GM15510 (cell line): Measurements from ENCODE around the gene LLGL2.

Experiments used
- POLR2A ChIP-seq: IDR thresholded peaks from 3 replicates; pipeline ENCODE4 v1.6.1; 2011; ENCODE audit warnings: borderline replicate concordance; ENCODE audit not compliant: insufficient read length; ENCODE audit errors: extremely low read depth

LLGL2 gene

GRCh38 chr17:75509528-75510258 is 15.8 kb upstream of the LLGL2 start:
- TF ChIP-seq POLR2A = no peak

- TF ChIP-seq POLR2A = no peak
These were observed 14.3 kb upstream of the LLGL2 start for GRCh38 chr17:75511270-75511609.

- no peak for TF ChIP-seq POLR2A
These were observed 13.6 kb upstream of the LLGL2 start for GRCh38 chr17:75511610-75512575.

- no peak for TF ChIP-seq POLR2A
These were observed 12.4 kb upstream of the LLGL2 start for GRCh38 chr17:75512926-75513640.

GRCh38 chr17:75513641-75514000 is 11.9 kb upstream of the LLGL2 start:
- TF ChIP-seq POLR2A = no peak

- TF ChIP-seq POLR2A = no peak
These were observed 11.1 kb upstream of the LLGL2 start for GRCh38 chr17:75514299-75514918.

- TF ChIP-seq POLR2A = no peak
These were observed 10.5 kb upstream of the LLGL2 start for GRCh38 chr17:75514919-75515495.

GRCh38 chr17:75515496-75516254 is 9.8 kb upstream of the LLGL2 start, which contains the start of gene CASKIN2:
Gene CASKIN2 (minus strand): TSS chr17:75515537. CDS start chr17:75513804, 1,733 bp downstream.
- no peak for TF ChIP-seq POLR2A

- TF ChIP-seq POLR2A = peak; percentile 56
These were observed 9.3 kb upstream of the LLGL2 start, which contains the start of gene TSEN54 for GRCh38 chr17:75516255-75516618. Gene TSEN54 (plus strand): TSS chr17:75516528. CDS start chr17:75516561, 33 bp downstream.

GRCh38 chr17:75516619-75517296 is 8.7 kb upstream of the LLGL2 start:
- no peak for TF ChIP-seq POLR2A

GRCh38 chr17:75517297-75517865 is 8.1 kb upstream of the LLGL2 start:
- no peak for TF ChIP-seq POLR2A

- TF ChIP-seq POLR2A = no peak
These were observed 7.3 kb upstream of the LLGL2 start for GRCh38 chr17:75518201-75518600.

- TF ChIP-seq POLR2A = no peak
These were observed 6.4 kb upstream of the LLGL2 start for GRCh38 chr17:75518983-75519537.

- TF ChIP-seq POLR2A = no peak
These were observed 4.2 kb upstream of the LLGL2 start for GRCh38 chr17:75521290-75521689.
